SU-DHL-6 (cell line): Measurements from ENCODE around the gene SOX14.

Experiments used
- H2AFZ ChIP-seq: fragments of 200-600 bp; sonication (generic); 2 replicates; pipeline ENCODE4 v1.6.1; 2014; ENCODE audit warnings: low read depth, mild to moderate bottlenecking, moderate library complexity, mixed read lengths, antibody characterized with exemption, low read length; ENCODE audit not compliant: severe bottlenecking
- H3F3A ChIP-seq: fragments of 200-600 bp; shearing (Covaris generic); 2 replicates; pipeline ENCODE4 v1.6.0; 2016; ENCODE audit warnings: antibody characterized with exemption, mild to moderate bottlenecking; ENCODE audit not compliant: insufficient read depth
- H3K27ac ChIP-seq: fragments of 200-600 bp; sonication (generic); 2 replicates; pipeline ENCODE4 v1.5.1; 2016; ENCODE audit warnings: low read depth, mild to moderate bottlenecking, low read length, moderate library complexity, mixed read lengths
- H3K27me3 ChIP-seq: fragments of 200-600 bp; sonication (generic), shearing (Covaris generic); 2 replicates; pipeline ENCODE4 v1.6.0; 2014; ENCODE audit warnings: mild to moderate bottlenecking, low read length
- H3K36me3 ChIP-seq: fragments of 200-600 bp; sonication (generic); 2 replicates; pipeline ENCODE4 v1.6.1; 2014; ENCODE audit warnings: mild to moderate bottlenecking, low read length, mixed read lengths
- H3K4me2 ChIP-seq: fragments of 300-600, 200-600 bp; shearing (Covaris generic), sonication (generic); 2 replicates; pipeline ENCODE4 v1.6.0; 2014; ENCODE audit warnings: low read length, low read depth, mild to moderate bottlenecking; ENCODE audit not compliant: poor library complexity, severe bottlenecking
- H3K4me3 ChIP-seq: fragments of 200-600 bp; sonication (generic); 2 replicates; pipeline ENCODE4 v1.5.1; 2014; ENCODE audit warnings: antibody characterized with exemption, low read length, mild to moderate bottlenecking, mixed read lengths; ENCODE audit not compliant: insufficient read depth, poor library complexity, severe bottlenecking
- H3K79me2 ChIP-seq: fragments of 200-600 bp; sonication (generic); 2 replicates; pipeline ENCODE4 v1.6.1; 2014; ENCODE audit warnings: mild to moderate bottlenecking, low read length, moderate library complexity; ENCODE audit not compliant: insufficient read depth
- H3K9ac ChIP-seq: fragments of 200-600 bp; sonication (generic); 2 replicates; pipeline ENCODE4 v1.7.0; 2014; ENCODE audit warnings: mild to moderate bottlenecking, low read length
- H3K9me2 ChIP-seq: fragments of 200-600 bp; sonication (generic); replicated peaks from 2 replicates; pipeline ENCODE4 v1.6.1; 2014; ENCODE audit warnings: low read length; ENCODE audit not compliant: insufficient read depth
- H3K9me3 ChIP-seq: fragments of 200-600 bp; sonication (generic); 2 replicates; pipeline ENCODE4 v1.6.1; 2014; ENCODE audit warnings: low read length, mixed read lengths; ENCODE audit not compliant: insufficient read depth
- H4K20me1 ChIP-seq: fragments of 200-600 bp; sonication (generic); 2 replicates; pipeline ENCODE4 v1.6.1; 2014; ENCODE audit warnings: low read depth, mild to moderate bottlenecking, antibody characterized with exemption, low read length, moderate library complexity, mixed read lengths
- EZH2phosphoT487 ChIP-seq: fragments of 200-600 bp; sonication (generic), shearing (Covaris generic); conservative IDR thresholded peaks from 2 replicates; pipeline ENCODE4 v1.6.1; 2018; ENCODE audit warnings: mild to moderate bottlenecking, antibody characterized with exemption, low read length, moderate library complexity, mixed read lengths
- TF ChIP-seq, protein P1 (sequence below): fragments of 200-600 bp; sonication (generic); IDR thresholded peaks from one replicate; pipeline ENCODE4 v1.5.1; 2017; ENCODE audit warnings: antibody characterized with exemption, mild to moderate bottlenecking, low read length, moderate library complexity; ENCODE audit not compliant: insufficient read depth, poor library complexity, severe bottlenecking

The SOX14 gene

DNA sequence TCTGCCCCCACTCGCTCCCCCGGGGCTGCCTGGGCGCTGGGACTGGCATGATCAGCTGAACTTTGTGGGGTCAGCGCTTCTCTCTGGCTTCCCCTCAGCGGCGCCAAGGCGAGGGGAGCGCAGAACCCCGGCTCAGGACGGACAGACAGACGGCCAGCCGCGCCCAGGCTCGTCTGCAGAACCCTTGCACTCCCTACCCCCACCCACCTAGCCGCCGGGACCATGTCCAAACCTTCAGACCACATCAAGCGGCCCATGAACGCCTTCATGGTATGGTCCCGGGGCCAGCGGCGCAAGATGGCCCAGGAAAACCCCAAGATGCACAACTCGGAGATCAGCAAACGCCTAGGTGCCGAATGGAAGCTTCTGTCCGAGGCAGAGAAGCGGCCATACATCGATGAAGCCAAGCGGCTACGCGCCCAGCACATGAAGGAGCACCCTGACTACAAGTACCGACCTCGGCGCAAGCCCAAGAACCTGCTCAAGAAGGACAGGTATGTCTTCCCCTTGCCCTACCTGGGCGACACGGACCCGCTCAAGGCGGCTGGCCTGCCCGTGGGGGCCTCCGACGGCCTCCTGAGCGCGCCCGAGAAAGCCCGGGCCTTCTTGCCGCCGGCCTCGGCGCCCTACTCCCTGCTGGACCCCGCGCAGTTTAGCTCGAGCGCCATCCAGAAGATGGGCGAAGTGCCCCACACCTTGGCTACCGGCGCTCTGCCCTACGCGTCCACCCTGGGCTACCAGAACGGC, 621 bp downstream of the SOX14 start:
- H3K4me3 ChIP-seq: no peak overlapping the region

DNA sequence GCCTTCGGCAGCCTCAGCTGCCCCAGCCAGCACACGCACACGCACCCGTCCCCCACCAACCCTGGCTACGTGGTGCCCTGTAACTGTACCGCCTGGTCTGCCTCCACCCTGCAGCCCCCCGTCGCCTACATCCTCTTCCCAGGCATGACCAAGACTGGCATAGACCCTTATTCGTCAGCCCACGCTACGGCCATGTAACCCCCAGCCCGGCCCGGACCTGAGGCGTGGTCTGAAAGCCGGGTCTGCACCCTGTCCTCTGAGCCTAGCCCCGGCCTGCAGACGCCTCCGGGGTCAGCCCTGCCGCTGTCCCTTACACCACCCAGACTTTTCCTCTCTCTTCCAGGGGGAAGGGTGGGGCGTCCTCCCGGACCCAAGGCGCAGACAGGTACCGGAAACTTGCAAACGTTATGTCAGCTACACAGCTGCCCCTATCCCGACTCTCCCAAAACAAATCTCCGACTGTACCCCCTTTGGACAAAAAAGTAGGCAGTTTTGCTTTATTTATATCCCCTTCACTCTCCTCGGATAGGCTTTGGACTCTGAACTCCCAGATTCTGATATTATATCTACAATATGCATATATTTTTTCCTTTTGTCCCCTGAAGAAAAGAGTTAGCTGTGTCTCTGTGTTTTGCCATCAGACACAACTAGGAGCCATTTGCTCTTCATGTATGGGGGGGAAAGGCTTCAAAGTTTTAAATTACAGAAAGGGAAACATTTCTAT, 1.4 kb downstream of the SOX14 start:
- TF ChIP-seq, protein P1, sequence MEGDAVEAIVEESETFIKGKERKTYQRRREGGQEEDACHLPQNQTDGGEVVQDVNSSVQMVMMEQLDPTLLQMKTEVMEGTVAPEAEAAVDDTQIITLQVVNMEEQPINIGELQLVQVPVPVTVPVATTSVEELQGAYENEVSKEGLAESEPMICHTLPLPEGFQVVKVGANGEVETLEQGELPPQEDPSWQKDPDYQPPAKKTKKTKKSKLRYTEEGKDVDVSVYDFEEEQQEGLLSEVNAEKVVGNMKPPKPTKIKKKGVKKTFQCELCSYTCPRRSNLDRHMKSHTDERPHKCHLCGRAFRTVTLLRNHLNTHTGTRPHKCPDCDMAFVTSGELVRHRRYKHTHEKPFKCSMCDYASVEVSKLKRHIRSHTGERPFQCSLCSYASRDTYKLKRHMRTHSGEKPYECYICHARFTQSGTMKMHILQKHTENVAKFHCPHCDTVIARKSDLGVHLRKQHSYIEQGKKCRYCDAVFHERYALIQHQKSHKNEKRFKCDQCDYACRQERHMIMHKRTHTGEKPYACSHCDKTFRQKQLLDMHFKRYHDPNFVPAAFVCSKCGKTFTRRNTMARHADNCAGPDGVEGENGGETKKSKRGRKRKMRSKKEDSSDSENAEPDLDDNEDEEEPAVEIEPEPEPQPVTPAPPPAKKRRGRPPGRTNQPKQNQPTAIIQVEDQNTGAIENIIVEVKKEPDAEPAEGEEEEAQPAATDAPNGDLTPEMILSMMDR: no peak
- no peak for TF ChIP-seq EZH2phosphoT487
- Histone ChIP-seq H3K4me2 (no peak overlapping the region), H3K9me3 (no peaks in the 10 kb centered on the region), H3K36me3 (no peaks in the 10 kb centered on the region), H3K79me2 (no peaks in the 10 kb centered on the region), H3K27me3 (no peaks in the 10 kb centered on the region), H3F3A (no peaks in the 10 kb centered on the region), H3K9me2 (no peaks in the 10 kb centered on the region), H3K4me3 (no peak overlapping the region), H2AFZ (no peak overlapping the region), H3K27ac (no peak overlapping the region), H3K9ac (no peak overlapping the region), H4K20me1 (no peaks in the 10 kb centered on the region)

More for the DNA sequence above, 621 bp downstream of the SOX14 start:
- no peaks in the 10 kb centered on the region for H3K9me3 ChIP-seq
- no peaks in the 10 kb centered on the region for H3K36me3 ChIP-seq
- H3K79me2 ChIP-seq: no peaks in the 10 kb centered on the region
- H2AFZ ChIP-seq: no peak overlapping the region
- H3K9ac ChIP-seq: no peak overlapping the region
- no peak for TF ChIP-seq EZH2phosphoT487
- TF ChIP-seq, protein P1: no peak
- no peaks in the 10 kb centered on the region for H3F3A ChIP-seq
- no peak overlapping the region for H3K4me2 ChIP-seq
- no peaks in the 10 kb centered on the region for H4K20me1 ChIP-seq
- H3K9me2 ChIP-seq: no peaks in the 10 kb centered on the region
- no peaks in the 10 kb centered on the region for H3K27me3 ChIP-seq
- H3K27ac ChIP-seq: no peak overlapping the region

DNA sequence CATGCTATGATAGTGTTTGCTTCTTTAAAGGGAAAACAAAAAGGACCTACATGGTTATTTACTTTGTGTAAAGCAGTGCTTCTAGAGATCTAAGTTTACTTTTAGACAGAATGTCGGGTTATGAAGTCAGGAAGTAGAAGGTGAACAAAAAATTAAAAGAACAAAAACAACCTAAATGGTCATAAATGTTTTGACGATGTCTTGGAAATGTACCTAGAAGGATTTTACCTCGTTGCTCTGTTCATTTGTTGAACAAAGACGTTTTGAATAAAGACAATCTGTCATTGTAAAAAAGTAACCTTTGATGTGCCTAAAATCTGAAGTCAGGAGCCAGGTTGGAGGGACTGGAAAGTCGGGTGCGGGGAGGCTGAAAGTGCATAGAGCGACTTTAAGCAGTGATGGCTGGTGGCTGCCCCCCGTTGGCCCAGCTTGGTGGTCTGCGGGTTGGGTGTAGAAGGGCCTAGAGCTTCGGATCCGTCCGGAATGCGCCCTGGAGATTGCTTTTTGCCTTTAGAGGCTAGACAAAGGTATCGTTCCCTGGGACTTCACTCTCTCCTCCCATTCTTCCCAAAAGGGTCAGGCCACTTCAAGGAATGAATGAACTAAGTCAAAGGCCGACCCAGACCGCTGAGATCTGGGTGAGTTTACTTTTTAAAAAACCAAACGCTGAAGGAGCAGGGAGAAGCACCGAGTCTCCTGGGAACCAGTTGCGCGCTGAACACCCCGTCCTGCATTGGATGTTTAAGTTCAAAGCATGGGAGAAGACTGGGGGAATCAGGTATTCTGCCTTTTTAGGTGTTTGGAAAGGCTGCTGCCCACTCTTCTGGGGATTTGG, 2.1 kb downstream of the SOX14 start:
- no peak overlapping the region for H3K9ac ChIP-seq
- no peaks in the 10 kb centered on the region for H3K27me3 ChIP-seq
- no peaks in the 10 kb centered on the region for H4K20me1 ChIP-seq
- TF ChIP-seq, protein P1: no peak
- no peak for TF ChIP-seq EZH2phosphoT487
- H3K4me3 ChIP-seq: no peak overlapping the region
- no peaks in the 10 kb centered on the region for H3K9me2 ChIP-seq
- no peak overlapping the region for H2AFZ ChIP-seq
- H3K79me2 ChIP-seq: no peaks in the 10 kb centered on the region
- H3K27ac ChIP-seq: no peak overlapping the region
- no peaks in the 10 kb centered on the region for H3F3A ChIP-seq
- no peaks in the 10 kb centered on the region for H3K9me3 ChIP-seq
- no peak overlapping the region for H3K4me2 ChIP-seq
- no peaks in the 10 kb centered on the region for H3K36me3 ChIP-seq
